NT2/D1 (cell line): ENCODE measurements around the gene COL26A1.

ENCODE experiments used
- DNase-seq: peaks from one replicate; pipeline ENCODE4 v3.0.0-alpha.2; 2011; ENCODE audit warnings: low read depth, low spot score
- H3K27me3 ChIP-seq: 2 replicates; pipeline ENCODE4 v1.6.0; 2011; ENCODE audit warnings: mild to moderate bottlenecking; ENCODE audit not compliant: insufficient read length, insufficient read depth
- H3K36me3 ChIP-seq: 2 replicates; pipeline ENCODE4 v1.6.1; 2011; ENCODE audit warnings: mild to moderate bottlenecking, low read length, mixed read lengths; ENCODE audit not compliant: insufficient read depth, insufficient read length
- H3K4me1 ChIP-seq: 2 replicates; pipeline ENCODE4 v1.5.1; 2011; ENCODE audit not compliant: insufficient read depth, insufficient read length
- H3K4me3 ChIP-seq: 2 replicates; pipeline ENCODE4 v1.5.1; 2011; ENCODE audit warnings: low read depth; ENCODE audit not compliant: insufficient read length
- H3K9ac ChIP-seq: 2 replicates; pipeline ENCODE4 v1.6.0; 2011; ENCODE audit warnings: low read depth; ENCODE audit not compliant: insufficient read length
- H3K9me3 ChIP-seq: 2 replicates; pipeline ENCODE4 v1.5.1; 2011; ENCODE audit warnings: mild to moderate bottlenecking, low read length; ENCODE audit not compliant: insufficient read depth
- SUZ12 ChIP-seq: IDR thresholded peaks from 2 replicates; pipeline ENCODE4 v1.6.1; 2011; ENCODE audit not compliant: insufficient read length, insufficient read depth; ENCODE audit errors: extremely low read depth
- YY1 ChIP-seq: IDR thresholded peaks from 2 replicates; pipeline ENCODE4 v1.6.1; 2011; ENCODE audit not compliant: insufficient read length, insufficient read depth
- ZNF274 ChIP-seq: IDR thresholded peaks from 2 replicates; pipeline ENCODE4 v1.6.1; 2011; ENCODE audit warnings: mild to moderate bottlenecking, low read depth, low read length

Gene COL26A1

GRCh38 chr7:101521430-101521925 lies 158.8 kb downstream of the COL26A1 start:
- H3K4me3 ChIP-seq: no peak overlapping the region
- no peaks in the 10 kb centered on the region; the same call in 1 of the 2 replicates for H3K9me3 ChIP-seq
- H3K9ac ChIP-seq: no peak overlapping the region
- H3K27me3 ChIP-seq: no peaks in the 10 kb centered on the region
- DNase-seq: no peak
- peaks cover 3% of the 10 kb centered on the region for H3K4me1 ChIP-seq
- peaks cover under 1% of the 10 kb centered on the region for H3K36me3 ChIP-seq
- TF ChIP-seq YY1: no peak
- TF ChIP-seq SUZ12: no peak
- no peak for TF ChIP-seq ZNF274

DNA sequence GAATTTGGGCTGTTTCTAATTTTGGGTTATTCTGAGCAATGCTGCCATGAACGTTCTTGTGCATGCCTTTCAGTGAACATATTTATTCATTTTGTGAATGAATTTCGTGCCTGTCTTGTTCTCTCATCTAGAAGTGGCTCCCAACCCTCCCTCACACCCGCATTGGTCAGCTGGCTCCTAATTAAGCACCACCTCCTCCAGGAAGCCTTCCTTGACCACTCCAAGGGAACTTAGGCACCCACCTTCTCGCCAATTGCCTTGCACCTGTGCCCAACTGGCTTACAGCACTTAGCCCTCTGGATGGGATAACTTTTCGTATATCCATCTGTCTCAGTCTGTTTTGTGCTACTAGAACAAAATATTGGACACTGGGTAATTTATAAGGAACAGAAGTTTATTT lies 159.3 kb downstream of the COL26A1 start:
- H3K27me3 ChIP-seq: no peaks in the 10 kb centered on the region
- TF ChIP-seq ZNF274: no peak
- TF ChIP-seq YY1: no peak
- TF ChIP-seq SUZ12: no peak
- no peak overlapping the region for H3K9ac ChIP-seq
- no peak for DNase-seq
- H3K4me1 ChIP-seq: peaks cover 3% of the 10 kb centered on the region
- no peaks in the 10 kb centered on the region; the same call in 1 of the 2 replicates for H3K9me3 ChIP-seq
- no peak overlapping the region for H3K4me3 ChIP-seq
- peaks cover 6% of the 10 kb centered on the region for H3K36me3 ChIP-seq

GRCh38 chr7:101527844-101528667 lies 165.4 kb downstream of the COL26A1 start:
- Histone ChIP-seq H3K4me1 (peaks cover 6% of the 10 kb centered on the region), H3K9ac (no peak overlapping the region), H3K36me3 (peaks cover 7% of the 10 kb centered on the region), H3K4me3 (no peak overlapping the region), H3K27me3 (no peaks in the 10 kb centered on the region), H3K9me3 (no peaks in the 10 kb centered on the region)
- no peak for DNase-seq
- TF ChIP-seq SUZ12 (no peak), YY1 (no peak), ZNF274 (no peak)

DNA sequence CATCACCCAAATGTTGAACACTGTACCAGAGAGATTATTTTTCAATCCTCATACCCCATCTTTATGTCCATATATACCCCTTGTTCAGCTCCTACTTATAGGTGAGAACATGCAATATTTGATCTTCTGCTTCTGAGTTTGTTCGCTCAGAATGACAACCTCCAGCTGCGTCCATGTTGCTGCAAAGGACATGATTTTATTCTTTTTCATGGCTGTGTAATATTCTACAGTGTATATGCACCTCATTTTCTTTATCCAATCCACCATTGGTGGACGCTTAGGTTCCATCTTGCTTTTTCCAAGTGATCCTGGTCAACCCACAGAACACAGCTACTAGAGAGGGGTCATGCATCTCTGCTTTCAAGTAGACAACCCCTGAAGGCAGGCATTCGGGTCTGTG lies 166.9 kb downstream of the COL26A1 start:
- H3K9ac ChIP-seq: no peak overlapping the region
- H3K9me3 ChIP-seq: no peaks in the 10 kb centered on the region
- TF ChIP-seq YY1 (no peak), SUZ12 (no peak), ZNF274 (no peak)
- no peaks in the 10 kb centered on the region for H3K27me3 ChIP-seq
- H3K4me1 ChIP-seq: peaks cover 6% of the 10 kb centered on the region
- H3K36me3 ChIP-seq: peaks cover 7% of the 10 kb centered on the region
- no peak for DNase-seq
- H3K4me3 ChIP-seq: no peak overlapping the region

DNA sequence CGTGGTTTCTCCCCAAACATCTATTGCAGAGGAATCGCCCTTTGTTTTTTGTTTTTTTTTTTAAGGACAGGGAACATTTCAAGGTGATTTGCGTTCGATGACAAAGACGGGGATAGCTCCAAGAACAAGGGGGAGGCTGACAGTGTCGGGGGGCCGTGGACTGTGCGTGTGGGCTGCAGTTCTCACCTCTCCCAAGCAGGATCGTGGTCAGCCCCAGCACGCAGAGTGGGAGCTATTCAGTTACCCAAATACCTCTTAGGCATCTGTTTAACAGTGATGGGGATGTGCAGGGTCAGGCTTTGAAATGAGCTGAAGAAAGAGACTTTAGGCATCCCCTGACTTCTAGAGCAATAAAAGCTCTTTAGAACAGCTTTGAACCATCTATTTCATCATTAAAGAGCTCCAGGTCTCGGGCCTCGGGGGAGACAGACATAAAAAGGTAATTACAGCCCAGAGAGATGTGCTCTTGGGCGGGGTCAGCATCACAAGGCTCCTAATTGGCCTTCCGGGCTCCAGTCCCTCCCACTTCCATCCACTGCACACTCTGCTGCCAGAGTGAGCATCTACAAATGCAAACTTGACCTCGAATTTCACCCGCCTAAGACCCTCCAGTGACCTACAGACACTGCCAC lies 169.2 kb downstream of the COL26A1 start:
- DNase-seq: no peak
- Histone ChIP-seq H3K36me3 (peaks cover 4% of the 10 kb centered on the region), H3K9me3 (no peaks in the 10 kb centered on the region), H3K27me3 (no peaks in the 10 kb centered on the region), H3K9ac (no peak overlapping the region), H3K4me1 (peaks cover 13% of the 10 kb centered on the region), H3K4me3 (no peak overlapping the region)
- no peak for TF ChIP-seq YY1
- no peak for TF ChIP-seq SUZ12
- no peak for TF ChIP-seq ZNF274

DNA sequence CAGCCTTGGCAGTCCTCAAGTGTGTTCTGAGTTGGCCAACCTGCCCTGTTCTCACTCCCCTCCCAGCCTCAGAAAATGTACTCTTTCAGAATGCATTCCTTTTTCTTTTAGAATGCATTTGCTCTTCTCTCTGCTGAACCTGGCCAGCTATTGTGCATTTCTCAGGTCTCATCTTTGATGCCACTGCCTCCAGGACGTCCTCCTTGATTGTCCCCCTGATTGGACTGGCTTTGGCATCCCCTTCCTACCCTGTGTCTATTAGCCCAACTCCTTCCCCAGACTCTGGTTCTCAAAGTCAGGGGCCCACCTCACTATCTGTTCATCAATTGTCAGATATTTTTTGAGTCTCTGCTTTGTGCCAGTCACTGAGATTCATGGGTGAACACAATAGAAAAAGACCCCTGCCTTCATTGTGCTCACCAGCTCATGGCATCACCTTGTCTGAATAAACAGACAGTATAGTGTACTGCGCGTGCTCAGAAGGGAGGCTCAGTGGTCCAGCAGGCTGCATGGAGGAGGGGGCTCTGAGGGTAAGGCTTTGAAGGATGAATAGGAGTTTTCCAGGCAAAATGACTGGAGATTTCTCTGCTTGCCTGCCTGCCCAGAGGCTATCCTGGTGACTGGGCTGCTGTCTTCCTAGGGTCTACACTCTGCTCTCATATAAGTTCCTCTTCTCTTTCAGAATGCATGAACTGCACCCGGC lies 169.9 kb downstream of the COL26A1 start:
- Histone ChIP-seq H3K36me3 (no peaks in the 10 kb centered on the region), H3K4me3 (no peak overlapping the region), H3K27me3 (no peaks in the 10 kb centered on the region), H3K4me1 (peaks cover 13% of the 10 kb centered on the region), H3K9ac (no peak overlapping the region), H3K9me3 (no peaks in the 10 kb centered on the region)
- TF ChIP-seq SUZ12: no peak
- TF ChIP-seq ZNF274: no peak
- TF ChIP-seq YY1: no peak
- DNase-seq: no peak
